GF-D8 (cell line): ENCODE results near the gene TBX6.
"Not testable (repeated sequence)": the region's sequence is repeated elsewhere in the genome, so short reads cannot be mapped to it uniquely, and the experiment has no call there.

Experiments
- DNase-seq: peaks from one replicate; lab custom pipeline; 2025; lab: John Stamatoyannopoulos, UW

The TBX6 gene

GRCh38 chr16:30065943-30066760 is 25.6 kb downstream of the TBX6 start:
- no peak for DNase-seq

- peak; percentile 96 for DNase-seq
Observed at GRCh38 chr16:30065102-30065942, 26.4 kb downstream of the TBX6 start, which contains the start of gene ALDOA. Gene ALDOA, plus strand, starts transcription at chr16:30065760. Its CDS starts 1,138 bp downstream, at chr16:30066898.

GRCh38 chr16:30064729-30065101 is 27.0 kb downstream of the TBX6 start:
- DNase-seq, result no peak

- peak; percentile 58 for DNase-seq
Observed at GRCh38 chr16:30063893-30064728, 27.6 kb downstream of the TBX6 start.

GRCh38 chr16:30063278-30063892 is 28.3 kb downstream of the TBX6 start:
- DNase-seq, result no peak

- no peak for DNase-seq
Observed at GRCh38 chr16:30060836-30061554, 30.7 kb downstream of the TBX6 start.

GRCh38 chr16:30060346-30060745 is 31.4 kb downstream of the TBX6 start:
- no peak for DNase-seq

GRCh38 chr16:30054959-30055553 is 36.7 kb downstream of the TBX6 start:
- no peak for DNase-seq

- no peak for DNase-seq
Observed at GRCh38 chr16:30054451-30054850, 37.3 kb downstream of the TBX6 start.

- DNase-seq, result no peak
Observed at GRCh38 chr16:30053376-30054015, 38.2 kb downstream of the TBX6 start.

- DNase-seq, result peak; percentile 83
Observed at GRCh38 chr16:30052671-30053372, 38.9 kb downstream of the TBX6 start.

- no peak for DNase-seq
Observed at GRCh38 chr16:30051518-30051917, 40.2 kb downstream of the TBX6 start.

- no peak for DNase-seq
Observed at GRCh38 chr16:30049871-30050270, 41.9 kb downstream of the TBX6 start.

GRCh38 chr16:30046588-30046987 is 45.1 kb downstream of the TBX6 start:
- DNase-seq, result no peak

- DNase-seq, result no peak
Observed at GRCh38 chr16:30046178-30046577, 45.5 kb downstream of the TBX6 start.

GRCh38 chr16:30041841-30042240 is 49.9 kb downstream of the TBX6 start:
- DNase-seq, result no peak

- DNase-seq, result not testable (repeated sequence)
Observed at GRCh38 chr16:30040690-30041089, 51.0 kb downstream of the TBX6 start.

GRCh38 chr16:30040221-30040620 is 51.5 kb downstream of the TBX6 start:
- DNase-seq, result peak; percentile 14
